ENCODE data around the gene DMXL1.
A peak's percentile ranks its signal among the peaks of the same experiment; 100 is the strongest.
"Not testable (repeated sequence)": the region's sequence is repeated elsewhere in the genome, so short reads cannot be mapped to it uniquely, and the experiment has no call there.

The DMXL1 gene

GRCh38 chr5:119212026-119212425, 141.1 kb downstream of the DMXL1 start:
- DNase-seq, result no peak

- no peak for DNase-seq
Measured at GRCh38 chr5:119212676-119213075, 141.8 kb downstream of the DMXL1 start.

GRCh38 chr5:119217183-119217582, 146.3 kb downstream of the DMXL1 start:
- no peak for DNase-seq

- DNase-seq, result no peak
Measured at GRCh38 chr5:119218830-119219782, 148.2 kb downstream of the DMXL1 start.

DNA sequence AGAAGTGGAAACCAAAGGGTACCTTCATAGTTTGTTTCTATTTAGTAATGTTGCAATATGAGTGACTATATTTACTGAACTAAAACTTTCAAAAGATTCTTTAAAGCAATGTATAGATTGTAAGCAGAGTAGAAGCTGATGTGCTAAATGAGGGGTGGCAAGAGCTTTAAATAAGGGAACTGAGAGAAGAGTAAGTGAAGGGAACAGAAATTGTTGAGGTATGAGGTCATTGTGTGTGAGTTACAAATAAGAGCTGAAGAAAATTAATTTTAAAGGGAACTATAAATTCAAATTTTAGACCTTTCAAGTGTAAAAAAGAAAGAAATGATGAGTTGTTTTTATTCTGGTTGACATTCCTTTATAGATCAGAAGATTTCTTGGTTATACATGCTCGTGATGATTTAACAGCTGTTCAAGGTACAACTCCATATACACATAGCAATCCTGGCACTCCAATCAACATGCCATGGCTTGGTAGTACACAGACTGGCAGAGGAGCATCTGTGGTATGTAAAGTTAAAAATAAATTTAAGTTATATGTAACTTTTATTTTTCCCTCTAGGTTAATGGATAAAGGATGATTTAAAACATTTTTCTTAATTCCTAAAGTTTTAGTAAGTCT, 149.8 kb downstream of the DMXL1 start:
- DNase-seq, result peak; percentile 27

GRCh38 chr5:119221330-119221729, 150.4 kb downstream of the DMXL1 start:
- DNase-seq, result no peak

DNA sequence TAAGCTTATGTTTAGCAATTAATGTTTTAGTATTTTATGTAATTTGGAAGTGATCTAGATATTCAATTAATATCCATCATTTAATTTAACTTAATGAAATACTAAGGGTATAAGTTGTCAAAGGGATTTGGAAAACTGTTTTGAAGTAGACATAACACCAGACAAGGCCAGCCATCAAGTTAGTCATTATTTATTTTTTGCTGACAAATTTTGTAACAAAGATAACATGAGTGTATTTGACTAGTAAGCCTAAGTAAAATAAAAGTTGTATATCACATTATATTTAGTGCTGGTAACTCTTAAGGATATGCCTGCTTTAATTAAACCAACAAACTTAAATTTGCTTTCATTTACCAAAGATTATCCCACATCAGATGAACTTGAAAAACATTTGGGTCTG, 159.1 kb downstream of the DMXL1 start:
- no peak for DNase-seq

DNA sequence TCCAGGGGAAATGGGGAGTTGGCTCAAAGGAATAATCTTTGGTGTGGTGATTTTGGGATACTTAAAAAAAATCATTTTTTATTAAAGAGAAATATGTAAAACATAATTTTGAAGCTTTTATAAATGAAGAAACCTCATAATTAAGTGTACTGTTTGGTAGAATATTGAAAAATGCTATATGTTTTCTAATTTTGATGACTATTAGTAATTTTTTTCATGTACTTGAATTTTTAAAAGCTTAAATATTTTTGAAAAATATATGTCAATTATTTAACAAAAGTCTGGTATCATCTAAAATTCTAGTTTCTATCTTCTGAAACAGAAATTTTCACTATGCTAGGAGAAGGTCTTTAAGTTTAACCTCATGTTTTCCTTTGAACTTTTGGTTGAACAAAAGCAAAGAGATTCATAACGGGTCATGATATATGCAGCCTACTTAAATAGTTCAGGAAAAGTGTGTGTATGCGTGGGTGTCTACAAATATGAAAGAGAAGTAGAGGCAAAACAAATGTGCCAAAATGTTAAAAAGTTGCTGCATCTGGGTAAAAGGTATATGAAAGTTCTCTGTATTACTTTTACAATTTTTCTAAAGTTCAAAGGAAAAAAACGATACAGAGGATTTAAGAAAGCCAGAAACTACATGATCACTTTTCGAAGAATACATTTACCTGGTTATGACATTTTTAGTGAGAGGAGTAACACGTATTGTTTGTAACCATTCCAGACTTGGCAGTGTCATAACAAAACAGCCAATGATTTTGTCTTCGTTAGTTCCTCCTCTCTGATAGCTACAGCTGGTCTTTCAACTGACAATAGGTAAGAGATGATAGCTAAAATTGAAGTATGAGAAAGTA, 167.6 kb downstream of the DMXL1 start:
- no peak for DNase-seq

DNA sequence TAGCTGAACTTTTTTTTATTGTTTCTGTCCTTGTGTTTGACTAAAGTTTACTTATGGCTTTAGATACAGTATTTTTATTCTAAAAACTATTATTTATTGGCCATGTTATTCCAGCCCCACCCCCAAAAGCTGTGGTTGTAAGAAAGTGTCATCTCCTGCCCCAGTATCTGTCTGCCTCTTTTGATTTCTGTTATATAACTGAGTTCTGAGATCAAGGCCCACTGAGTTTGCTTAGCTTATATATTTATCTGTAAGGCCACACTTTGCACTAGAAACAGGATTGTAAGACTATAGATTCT, 168.2 kb downstream of the DMXL1 start:
- DNase-seq, result no peak

DNA sequence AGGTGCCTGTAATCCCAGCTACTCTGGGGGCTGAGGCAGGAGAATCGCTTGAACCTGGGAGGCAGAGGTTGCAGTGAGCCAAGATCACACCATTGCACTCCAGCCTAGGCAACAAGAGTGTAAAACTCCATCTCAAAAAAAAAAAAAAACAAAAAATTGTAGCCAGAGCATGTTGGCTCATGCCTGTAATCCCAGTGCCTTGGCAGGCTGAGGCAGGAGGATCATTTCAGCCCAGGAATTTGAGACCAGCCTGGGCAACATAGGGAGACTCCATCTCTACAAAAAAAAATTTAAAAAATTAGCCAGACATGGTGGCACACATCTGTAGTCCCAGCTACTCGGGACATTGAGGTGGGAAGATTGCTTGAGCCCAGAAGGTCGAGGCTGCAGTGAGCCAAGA, 168.9 kb downstream of the DMXL1 start:
- not testable (repeated sequence) for DNase-seq

DNA sequence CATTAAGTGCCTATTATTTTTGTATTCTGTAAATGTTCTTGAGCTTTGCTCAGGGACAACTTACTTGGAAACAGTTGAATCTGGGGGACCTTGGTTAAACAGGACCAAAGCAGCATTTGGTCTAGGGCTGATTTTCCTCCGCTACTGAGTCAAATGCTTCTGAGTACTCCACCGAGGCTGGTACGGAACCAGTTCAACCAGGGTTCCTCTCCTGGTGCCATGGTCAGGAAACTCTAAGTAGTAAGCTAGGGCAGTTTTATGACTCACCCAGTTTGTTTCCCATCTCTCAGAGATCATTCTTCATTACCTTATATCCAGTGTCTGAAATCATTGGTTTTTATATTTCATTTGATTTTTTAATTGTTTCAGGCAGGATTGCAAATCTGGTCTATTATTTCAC, 173.0 kb downstream of the DMXL1 start:
- no peak for DNase-seq

DNA sequence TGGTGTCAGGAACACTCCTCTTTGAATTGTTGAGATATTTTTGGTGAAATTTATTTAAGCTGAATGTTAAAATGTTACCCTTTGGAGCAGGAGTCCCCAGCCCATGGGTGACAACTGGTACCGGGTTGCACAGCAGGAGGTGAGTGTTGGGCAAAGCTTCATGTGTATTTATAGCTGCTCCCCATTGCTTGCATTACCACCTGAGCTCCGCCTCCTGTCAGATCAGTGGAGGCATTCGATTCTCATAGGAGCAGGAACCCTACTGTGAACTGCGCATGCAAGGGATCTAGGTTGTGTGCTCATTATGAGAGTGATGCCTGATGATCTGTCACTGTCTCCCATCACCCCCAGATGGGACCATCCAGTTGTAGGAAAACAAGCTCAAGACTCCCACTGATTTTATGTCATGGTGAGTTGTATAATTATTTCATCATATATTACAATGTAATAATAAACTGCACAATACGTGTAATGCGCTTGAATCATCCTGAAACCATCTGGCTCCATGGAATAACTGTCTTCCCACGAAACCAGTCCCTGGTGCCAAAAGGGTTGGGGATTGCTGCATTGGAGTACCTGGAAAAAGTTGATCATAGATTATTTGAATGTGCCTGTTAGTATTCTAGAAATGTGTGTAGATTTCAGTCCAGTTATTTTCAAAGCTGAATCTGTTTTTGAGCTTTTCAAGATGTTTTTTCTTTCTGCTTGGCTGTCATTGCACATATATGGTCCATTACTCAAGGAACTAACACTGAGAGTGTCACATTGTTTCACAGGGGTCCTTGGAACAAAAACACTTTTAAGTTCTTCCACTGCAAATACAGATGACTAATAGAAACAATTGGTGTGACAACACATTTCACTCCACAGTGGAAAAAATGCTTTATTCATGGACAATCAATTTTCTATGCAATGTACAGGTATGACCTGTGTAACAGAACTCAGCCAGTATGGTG, 180.3 kb downstream of the DMXL1 start:
- no peak for DNase-seq

DNA sequence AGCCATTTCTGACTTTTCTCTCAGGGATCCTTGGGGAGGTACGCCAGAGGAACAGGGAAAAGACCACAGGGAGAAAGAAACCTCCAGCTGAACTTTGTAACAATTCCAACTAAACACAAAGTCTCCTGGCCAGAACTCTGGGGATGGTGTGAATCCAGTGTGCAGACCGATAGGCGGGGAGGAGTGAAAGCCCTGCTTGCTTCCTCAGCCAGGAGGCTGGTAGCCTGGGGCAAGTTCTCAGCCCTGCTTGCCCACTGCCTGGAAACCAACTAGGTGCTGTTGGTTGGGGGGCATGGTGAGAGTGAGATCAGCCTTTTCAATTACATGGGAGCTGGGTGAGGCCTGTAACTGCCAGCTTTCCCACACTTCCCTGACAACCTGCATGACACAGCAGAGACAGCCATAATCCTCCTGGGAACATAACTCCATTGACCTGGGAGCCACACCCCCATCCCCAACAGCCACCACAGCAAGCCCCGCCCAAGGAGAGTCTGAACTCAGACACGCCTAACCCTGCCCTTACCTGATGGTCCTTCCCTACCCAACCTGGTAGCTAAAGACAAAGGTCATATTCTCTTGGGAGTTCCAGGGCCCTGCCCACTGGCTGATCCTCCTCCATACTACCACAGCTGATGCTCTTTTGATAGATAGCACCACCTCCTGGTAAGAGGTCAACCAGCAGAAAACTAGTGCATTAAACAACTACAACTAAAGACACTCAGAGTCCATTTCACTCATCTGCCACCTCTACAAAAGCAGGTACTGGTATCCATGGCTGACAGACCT, 184.9 kb downstream of the DMXL1 start:
- peak; percentile 39 for DNase-seq

- DNase-seq, result no peak
Measured at GRCh38 chr5:119257613-119258012, 186.7 kb downstream of the DMXL1 start.

- DNase-seq, result no peak
Measured at GRCh38 chr5:119263639-119264038, 192.8 kb downstream of the DMXL1 start.

- no peak for DNase-seq
Measured at GRCh38 chr5:119264186-119264585, 193.3 kb downstream of the DMXL1 start.

GRCh38 chr5:119267958-119268386, 197.1 kb downstream of the DMXL1 start:
- DNase-seq, result peak; percentile 97

- DNase-seq, result peak; percentile 96
Measured at GRCh38 chr5:119268387-119269060, 197.6 kb downstream of the DMXL1 start.

DNA sequence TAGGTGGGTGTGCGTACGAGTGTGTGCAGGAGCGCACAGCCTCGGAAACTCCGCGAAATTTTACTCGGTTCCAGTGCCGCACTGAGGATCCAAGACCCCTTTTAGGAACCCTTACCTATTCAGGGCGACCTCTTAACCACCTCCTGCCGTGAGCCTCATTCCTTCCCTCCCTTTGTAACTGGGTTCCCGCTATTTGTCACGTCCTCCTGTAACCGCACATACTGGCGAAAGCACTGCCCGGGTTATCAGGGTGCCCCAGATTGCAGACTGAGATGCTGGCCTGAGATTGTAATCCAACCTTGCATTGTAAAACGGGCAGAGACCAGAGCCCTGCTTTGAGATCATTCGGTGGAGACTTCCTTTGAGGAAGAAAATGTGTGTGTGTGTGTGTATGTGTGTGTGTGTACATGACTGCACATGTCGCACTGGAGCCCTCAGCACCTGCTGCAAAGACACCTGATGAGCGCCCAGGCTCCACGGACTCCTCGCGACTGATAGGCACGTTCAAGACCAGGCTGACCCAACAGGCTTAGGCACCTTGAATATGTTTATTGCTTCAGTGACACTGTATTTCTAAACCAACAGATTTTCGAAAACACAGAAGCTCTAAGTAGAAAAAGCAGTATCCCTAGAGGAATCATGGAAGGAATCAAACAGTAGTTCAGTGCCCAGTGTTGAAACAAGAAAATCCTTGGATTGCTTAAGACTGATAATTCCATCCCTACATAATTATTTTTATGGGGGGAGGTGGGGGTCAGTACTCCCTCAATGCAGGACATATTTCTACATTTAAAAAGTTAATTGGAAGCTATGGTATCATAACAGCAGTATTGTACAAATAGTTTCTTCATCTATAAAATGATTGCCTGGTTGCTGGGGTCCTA, 198.4 kb downstream of the DMXL1 start:
- DNase-seq, result peak; percentile 35

- no peak for DNase-seq
Measured at GRCh38 chr5:119270121-119270565, 199.3 kb downstream of the DMXL1 start.

Data from inflammatory macrophage treated with lipopolysaccharide for 4 hours (primary cell).